ENCODE measurements around the gene ABI3. TPM values are rescaled to one million over a fixed set of nuclear protein-coding genes. Genes with fewer than 3 reads are reported as not detected.

ABI3 gene
- total RNA-seq, 1 experiment from 2014 or later, result not detected

DNA sequence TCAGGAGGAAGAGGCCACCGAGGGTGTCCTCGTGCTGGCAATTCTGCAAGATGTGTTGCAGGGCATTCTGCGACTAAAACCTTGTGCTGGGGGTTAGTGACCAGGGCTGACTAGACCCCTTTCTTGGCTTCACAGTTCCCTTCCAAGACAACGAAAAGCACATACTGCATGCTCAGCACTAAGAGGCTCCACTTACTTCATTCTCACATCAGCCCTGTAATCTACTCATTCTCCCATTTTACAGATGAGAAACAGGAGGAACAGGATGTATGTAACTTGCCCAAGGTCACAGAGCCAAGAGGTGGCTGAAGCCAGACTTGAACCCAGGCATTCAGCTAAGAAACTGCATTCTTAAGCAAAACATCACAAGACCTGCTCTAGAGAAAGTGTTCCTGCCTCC, 25.4 kb downstream of the ABI3 start:
- no peaks in the 10 kb centered on the region for H3K9me3 Mint-ChIP-seq (ENCODE audit: unreplicated experiment)
- no peak overlapping the region for H3K4me3 Mint-ChIP-seq (ENCODE audit: unreplicated experiment)
- DNase-seq (ENCODE audit: unreplicated experiment), result no peak
- TF ChIP-seq, protein P1, sequence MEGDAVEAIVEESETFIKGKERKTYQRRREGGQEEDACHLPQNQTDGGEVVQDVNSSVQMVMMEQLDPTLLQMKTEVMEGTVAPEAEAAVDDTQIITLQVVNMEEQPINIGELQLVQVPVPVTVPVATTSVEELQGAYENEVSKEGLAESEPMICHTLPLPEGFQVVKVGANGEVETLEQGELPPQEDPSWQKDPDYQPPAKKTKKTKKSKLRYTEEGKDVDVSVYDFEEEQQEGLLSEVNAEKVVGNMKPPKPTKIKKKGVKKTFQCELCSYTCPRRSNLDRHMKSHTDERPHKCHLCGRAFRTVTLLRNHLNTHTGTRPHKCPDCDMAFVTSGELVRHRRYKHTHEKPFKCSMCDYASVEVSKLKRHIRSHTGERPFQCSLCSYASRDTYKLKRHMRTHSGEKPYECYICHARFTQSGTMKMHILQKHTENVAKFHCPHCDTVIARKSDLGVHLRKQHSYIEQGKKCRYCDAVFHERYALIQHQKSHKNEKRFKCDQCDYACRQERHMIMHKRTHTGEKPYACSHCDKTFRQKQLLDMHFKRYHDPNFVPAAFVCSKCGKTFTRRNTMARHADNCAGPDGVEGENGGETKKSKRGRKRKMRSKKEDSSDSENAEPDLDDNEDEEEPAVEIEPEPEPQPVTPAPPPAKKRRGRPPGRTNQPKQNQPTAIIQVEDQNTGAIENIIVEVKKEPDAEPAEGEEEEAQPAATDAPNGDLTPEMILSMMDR (IDR thresholded peaks at IDR 0.05; ENCODE audit: unreplicated experiment), result no peak
- ChIA-PET CTCF (no interaction called here), POLR2A (no interaction called here)
- H3K4me1 Mint-ChIP-seq (ENCODE audit: insufficient read depth, unreplicated experiment), result no peaks in the 10 kb centered on the region
- H3K36me3 Mint-ChIP-seq (ENCODE audit: insufficient read depth, unreplicated experiment), result no peaks in the 10 kb centered on the region
- H3K27ac Mint-ChIP-seq (ENCODE audit: low read depth, unreplicated experiment), result no peak overlapping the region
- no TSS peak for BruUV-seq (replicated peaks)
- H3K27me3 Mint-ChIP-seq (ENCODE audit: insufficient read depth, unreplicated experiment), result no peaks in the 10 kb centered on the region
- intact Hi-C loops (cut with micrococcal nuclease), result no loop called here

DNA sequence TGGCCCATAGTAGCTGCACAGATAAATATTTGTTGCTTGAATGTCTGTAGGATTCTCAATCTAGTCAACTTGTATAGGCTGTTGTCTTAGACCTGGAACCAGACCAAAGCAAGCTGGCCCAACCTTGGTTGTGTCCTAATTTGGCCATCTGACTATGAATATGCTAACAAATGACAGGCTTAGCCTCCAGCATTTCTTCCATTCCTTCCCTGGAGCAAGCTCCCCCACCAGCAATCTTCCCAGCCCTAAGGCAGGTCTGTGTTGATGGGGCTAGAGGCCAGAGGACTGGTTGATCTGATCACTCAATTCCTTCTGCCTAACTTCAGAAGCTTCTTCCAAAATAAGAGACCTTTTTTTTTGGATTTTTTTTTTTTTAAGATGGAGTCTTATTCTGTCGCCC, 29.5 kb downstream of the ABI3 start:
- intact Hi-C loops (cut with micrococcal nuclease), result no loop called here
- H3K27ac Mint-ChIP-seq (ENCODE audit: low read depth, unreplicated experiment), result no peak overlapping the region
- POLR2A ChIA-PET, result no interaction called here
- H3K9me3 Mint-ChIP-seq (ENCODE audit: unreplicated experiment), result no peaks in the 10 kb centered on the region
- no peaks in the 10 kb centered on the region for H3K4me1 Mint-ChIP-seq (ENCODE audit: insufficient read depth, unreplicated experiment)
- H3K27me3 Mint-ChIP-seq (ENCODE audit: insufficient read depth, unreplicated experiment), result no peaks in the 10 kb centered on the region
- BruUV-seq (replicated peaks), result no TSS peak
- CTCF ChIA-PET, result interaction anchor here (1.0 to 1.2 kb wide), 2 partner anchors 12 to 50 kb away, joined by 3 to 5 read pairs; no protein-coding TSS in a partner anchor
- TF ChIP-seq, protein P1 (IDR thresholded peaks at IDR 0.05; ENCODE audit: unreplicated experiment), result no peak
- H3K36me3 Mint-ChIP-seq (ENCODE audit: insufficient read depth, unreplicated experiment), result no peaks in the 10 kb centered on the region
- H3K4me3 Mint-ChIP-seq (ENCODE audit: unreplicated experiment), result no peak overlapping the region
- DNase-seq (ENCODE audit: unreplicated experiment), result no peak

DNA sequence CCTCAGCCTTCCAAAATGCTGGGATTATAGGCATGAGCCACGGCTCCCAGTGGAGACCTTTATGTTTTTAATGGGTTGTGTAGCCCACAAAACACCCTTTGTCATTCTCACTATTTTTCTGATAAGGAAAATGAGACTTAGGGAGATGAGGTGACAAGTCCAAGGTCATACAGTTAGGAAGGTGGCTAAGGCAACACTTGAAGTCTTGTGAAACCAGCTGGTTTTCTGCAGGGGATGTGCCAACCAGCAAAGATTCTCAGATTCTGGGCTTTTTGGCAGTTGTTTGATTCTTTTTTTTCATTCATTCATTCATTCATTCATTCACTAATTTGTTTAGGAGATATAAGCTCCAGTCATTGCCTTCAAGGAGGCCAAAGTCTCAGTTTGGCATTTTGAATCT, 30.1 kb downstream of the ABI3 start:
- Mint-ChIP-seq H3K9me3 (ENCODE audit: unreplicated experiment) (no peaks in the 10 kb centered on the region), H3K4me1 (ENCODE audit: insufficient read depth, unreplicated experiment) (no peaks in the 10 kb centered on the region), H3K36me3 (ENCODE audit: insufficient read depth, unreplicated experiment) (no peaks in the 10 kb centered on the region), H3K4me3 (ENCODE audit: unreplicated experiment) (no peak overlapping the region), H3K27ac (ENCODE audit: low read depth, unreplicated experiment) (no peak overlapping the region), H3K27me3 (ENCODE audit: insufficient read depth, unreplicated experiment) (no peaks in the 10 kb centered on the region)
- ChIA-PET CTCF (interaction anchor here (1.0 to 1.2 kb wide), 2 partner anchors 13 to 49 kb away, joined by 3 to 5 read pairs; no protein-coding TSS in a partner anchor), POLR2A (no interaction called here)
- no TSS peak for BruUV-seq (replicated peaks)
- DNase-seq (ENCODE audit: unreplicated experiment), result no peak
- intact Hi-C loops (cut with micrococcal nuclease), result no loop called here
- TF ChIP-seq, protein P1 (IDR thresholded peaks at IDR 0.05; ENCODE audit: unreplicated experiment), result no peak

DNA sequence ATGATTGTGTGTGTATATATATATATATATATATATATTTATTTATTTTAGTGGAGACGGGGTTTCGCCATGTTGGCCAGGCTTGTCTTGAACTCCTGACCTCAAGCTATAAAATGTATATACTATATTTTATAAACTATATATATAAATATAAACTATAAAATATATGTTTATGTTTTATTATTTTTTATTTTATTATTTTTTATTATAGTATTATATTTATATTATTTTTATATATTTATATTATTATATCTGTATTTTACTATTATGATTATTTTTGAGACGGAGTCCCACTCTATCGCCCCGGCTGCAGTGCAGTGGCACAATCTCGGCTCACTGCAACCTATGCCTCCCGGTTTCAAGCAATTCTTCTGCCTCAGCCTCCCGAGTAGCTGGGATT, 30.5 kb downstream of the ABI3 start:
- intact Hi-C loops (cut with micrococcal nuclease), result no loop called here
- Mint-ChIP-seq H3K4me1 (ENCODE audit: insufficient read depth, unreplicated experiment) (no peaks in the 10 kb centered on the region), H3K9me3 (ENCODE audit: unreplicated experiment) (no peaks in the 10 kb centered on the region), H3K27ac (ENCODE audit: low read depth, unreplicated experiment) (no peak overlapping the region), H3K36me3 (ENCODE audit: insufficient read depth, unreplicated experiment) (no peaks in the 10 kb centered on the region), H3K4me3 (ENCODE audit: unreplicated experiment) (no peak overlapping the region), H3K27me3 (ENCODE audit: insufficient read depth, unreplicated experiment) (no peaks in the 10 kb centered on the region)
- CTCF ChIA-PET, result interaction anchor here (1.2 kb wide), 1 partner anchor 13 kb away, joined by 3 read pairs; no protein-coding TSS in a partner anchor
- DNase-seq (ENCODE audit: unreplicated experiment), result no peak
- POLR2A ChIA-PET, result no interaction called here
- TF ChIP-seq, protein P1 (IDR thresholded peaks at IDR 0.05; ENCODE audit: unreplicated experiment), result no peak
- BruUV-seq (replicated peaks), result no TSS peak

All from MCF 10A (cell line).